GM19468 (cell line): ENCODE data around the gene RAB3IL1.
"Not testable (repeated sequence)": the region's sequence is repeated elsewhere in the genome, so short reads cannot be mapped to it uniquely, and the experiment has no call there.

Experiments used
- ATAC-seq: cut with Tn5 transposase; IDR thresholded peaks from one replicate; pipeline ENCODE4 v1.9.1; 2021; ENCODE audit warnings: mild to moderate bottlenecking, moderate library complexity, moderate number of reproducible peaks; ENCODE audit not compliant: unreplicated experiment; ENCODE audit errors: extremely low read depth

The RAB3IL1 gene, protein sequence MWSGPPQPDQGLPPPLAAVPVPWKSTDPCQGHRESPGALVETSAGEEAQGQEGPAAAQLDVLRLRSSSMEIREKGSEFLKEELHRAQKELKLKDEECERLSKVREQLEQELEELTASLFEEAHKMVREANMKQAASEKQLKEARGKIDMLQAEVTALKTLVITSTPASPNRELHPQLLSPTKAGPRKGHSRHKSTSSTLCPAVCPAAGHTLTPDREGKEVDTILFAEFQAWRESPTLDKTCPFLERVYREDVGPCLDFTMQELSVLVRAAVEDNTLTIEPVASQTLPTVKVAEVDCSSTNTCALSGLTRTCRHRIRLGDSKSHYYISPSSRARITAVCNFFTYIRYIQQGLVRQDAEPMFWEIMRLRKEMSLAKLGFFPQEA

DNA sequence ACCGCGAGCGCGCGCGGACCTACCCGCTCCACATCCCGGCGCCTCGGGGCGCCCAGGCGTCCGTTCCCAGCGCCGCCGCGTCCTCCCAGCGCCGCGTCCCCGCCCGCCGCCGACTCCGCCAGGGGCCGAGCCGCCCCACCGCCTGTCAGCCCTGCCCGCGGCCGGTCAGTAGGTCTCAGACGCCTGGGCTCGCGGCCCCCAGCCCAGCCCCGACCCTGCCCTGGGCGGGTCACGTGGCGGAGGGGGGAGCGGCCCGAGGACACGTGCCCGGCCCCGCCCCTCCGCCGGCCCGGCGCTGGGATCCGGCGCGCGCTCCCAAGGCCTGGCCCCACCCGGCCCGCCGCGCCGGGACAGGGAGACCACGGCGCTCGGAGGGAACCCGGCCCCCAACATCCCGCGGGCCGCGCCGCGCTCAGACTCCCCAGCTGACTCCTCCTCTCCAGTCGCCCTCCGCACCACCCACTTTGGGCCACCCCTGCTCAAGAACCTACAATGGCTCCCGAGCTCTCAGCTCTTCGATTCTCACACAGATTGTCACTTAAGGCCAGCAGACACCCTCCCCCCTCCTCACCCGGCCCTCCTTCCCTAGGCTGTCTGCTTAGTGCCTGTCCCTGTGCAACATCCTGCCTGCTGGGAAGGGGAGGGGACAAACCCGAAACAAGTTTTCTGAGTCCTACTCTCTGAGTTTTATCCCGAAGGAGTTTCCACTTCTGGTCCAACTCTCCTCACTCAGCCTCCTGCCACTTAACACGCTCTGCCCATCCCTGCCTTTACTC lies at the start of gene RAB3IL1:
RAB3IL1 (minus strand) TSS at position 233 of the 776 bp plus-strand sequence; CDS start at position 34, 199 bp downstream.
- ATAC-seq = no peak

DNA sequence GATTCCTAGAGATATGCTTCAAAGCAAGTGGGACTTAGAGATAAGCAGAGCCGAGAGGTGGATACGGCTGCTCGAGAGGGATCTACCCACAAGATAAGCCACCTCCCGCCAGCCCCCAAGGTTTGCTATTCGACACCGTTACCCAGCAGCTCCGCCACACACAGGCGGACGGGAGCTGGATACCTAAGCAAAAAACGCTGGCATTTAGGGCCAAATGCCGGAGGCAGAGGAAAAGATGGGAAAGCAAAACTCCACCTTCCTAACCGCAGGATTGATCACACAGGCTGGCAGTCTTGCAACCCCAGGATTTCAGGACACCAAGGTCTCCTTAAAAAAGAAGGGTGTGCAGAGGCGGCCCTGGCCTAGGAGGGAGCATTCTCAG lies 49.4 kb upstream of the RAB3IL1 start:
- ATAC-seq = no peak

DNA sequence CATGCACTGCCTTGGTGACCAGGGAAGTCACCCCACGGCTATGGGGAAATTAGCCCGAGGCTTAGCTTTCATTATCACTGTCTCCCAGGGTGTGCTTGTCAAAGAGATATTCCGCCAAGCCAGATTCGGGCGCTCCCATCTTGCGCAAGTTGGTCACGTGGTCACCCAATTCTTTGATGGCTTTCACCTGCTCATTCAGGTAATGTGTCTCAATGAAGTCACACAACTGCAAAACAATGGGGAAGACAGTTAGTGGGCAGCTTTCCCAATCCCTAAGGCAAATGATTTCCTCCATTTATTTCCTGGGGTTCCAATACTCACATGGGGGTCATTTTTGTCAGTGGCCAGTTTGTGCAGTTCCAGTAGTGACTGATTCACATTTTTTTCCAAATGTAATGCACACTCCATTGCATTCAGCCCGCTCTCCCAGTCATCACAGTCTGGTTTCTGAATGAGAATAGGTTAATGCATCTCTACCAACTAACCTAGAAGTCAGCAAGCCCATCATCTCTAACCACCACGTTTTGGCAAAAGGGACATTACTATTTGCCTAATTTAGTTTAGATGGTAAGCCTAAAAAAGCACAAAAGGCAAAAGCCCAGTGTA lies 47.4 kb upstream of the RAB3IL1 start:
- not testable (repeated sequence) for ATAC-seq

DNA sequence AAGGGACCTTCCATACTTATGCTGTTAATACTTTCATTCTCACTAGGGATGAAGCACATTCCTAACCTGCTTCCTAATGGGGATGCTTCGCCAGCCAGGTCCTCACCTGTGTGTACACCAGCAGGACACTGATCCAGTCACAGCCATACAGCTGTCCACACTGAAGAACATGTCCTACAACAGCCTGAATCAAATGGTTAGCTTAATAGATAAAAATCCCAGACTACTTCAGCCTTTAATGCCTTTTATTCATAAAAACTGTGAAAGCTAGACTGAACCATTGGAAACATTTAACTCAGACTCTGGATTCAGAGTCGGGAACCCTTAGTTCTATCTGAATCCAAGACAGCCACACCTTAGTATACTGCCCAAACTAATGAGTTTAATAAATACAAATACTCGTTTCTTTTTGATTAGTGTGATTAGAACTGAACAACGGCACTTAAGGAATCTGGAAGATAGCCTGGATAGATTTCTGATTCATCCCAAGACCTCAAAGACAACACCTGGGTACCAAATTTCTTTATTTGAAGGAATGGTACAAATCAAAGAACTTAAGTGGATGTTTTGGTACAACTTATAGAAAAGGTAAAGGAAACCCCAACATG lies 46.8 kb upstream of the RAB3IL1 start:
- ATAC-seq = no peak

DNA sequence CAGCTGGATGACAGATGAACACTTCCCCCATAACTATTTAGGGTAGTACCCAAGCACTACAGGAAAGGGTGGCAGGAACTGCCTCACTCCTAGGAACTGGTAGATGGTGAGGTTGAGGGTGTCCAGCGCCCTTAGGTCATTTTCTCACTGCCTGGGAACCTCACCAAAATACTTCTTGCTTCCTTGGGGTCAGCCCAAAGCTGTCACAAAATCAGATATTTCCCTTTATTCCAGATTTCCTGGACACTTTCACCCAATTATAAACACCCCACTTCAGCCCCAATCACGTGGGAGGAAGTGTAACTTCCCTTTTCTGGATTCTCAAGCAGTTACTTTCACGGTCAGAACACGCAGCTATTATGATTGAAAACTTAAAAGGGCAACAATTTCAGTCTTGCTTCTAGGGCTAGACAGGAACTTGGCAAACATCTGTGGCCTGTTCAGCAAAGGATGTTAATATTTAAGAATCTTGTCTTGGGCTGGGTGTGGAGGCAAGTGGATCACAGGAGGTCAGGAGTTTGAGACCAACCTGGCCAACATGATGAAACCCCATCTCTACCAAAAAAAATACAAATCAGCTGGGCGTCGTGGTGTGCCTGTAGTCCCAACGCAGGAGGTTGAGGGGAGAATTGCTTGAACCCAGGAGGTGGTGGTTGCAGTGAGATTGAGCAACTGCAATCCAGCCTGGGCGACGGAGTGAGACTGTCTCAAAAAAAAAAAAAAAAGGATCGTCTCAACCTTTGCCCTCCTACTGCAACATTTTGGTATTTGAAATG lies 46.1 kb upstream of the RAB3IL1 start:
- no peak for ATAC-seq

DNA sequence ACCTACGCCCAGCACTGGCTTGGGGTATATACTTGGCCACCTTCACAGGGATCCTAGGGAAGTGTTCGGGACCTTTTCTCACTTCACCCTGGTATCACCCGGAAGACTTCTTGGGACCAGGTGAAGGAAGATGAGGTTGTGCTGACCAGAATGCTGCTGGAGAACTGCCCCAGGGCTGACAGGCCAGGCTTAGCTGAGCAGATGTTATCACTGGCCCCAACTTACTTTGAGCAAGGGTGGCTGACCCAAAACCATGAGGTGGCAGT lies 45.6 kb upstream of the RAB3IL1 start:
- ATAC-seq = no peak

DNA sequence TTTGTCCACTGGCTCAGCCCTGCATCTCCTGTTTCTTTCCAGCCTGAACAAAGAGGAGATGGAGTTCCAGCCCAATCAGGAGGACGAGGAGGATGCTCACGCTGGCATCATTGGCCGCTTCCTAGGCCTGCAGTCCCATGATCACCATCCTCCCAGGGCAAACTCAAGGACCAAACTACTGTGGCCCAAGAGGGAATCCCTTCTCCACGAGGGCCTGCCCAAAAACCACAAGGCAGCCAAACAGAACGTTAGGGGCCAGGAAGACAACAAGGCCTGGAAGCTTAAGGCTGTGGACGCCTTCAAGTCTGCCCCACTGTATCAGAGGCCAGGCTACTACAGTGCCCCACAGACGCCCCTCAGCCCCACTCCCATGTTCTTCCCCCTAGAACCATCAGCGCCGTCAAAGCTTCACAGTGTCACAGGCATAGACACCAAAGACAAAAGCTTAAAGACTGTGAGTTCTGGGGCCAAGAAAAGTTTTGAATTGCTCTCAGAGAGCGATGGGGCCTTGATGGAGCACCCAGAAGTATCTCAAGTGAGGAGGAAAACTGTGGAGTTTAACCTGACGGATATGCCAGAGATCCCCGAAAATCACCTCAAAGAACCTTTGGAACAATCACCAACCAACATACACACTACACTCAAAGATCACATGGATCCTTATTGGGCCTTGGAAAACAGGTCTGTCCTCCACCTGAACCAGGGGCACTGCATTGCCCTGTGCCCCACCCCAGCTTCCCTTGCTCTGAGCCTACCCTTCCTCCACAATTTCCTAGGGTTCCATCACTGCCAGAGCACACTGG lies 45.0 kb upstream of the RAB3IL1 start:
- ATAC-seq = no peak

DNA sequence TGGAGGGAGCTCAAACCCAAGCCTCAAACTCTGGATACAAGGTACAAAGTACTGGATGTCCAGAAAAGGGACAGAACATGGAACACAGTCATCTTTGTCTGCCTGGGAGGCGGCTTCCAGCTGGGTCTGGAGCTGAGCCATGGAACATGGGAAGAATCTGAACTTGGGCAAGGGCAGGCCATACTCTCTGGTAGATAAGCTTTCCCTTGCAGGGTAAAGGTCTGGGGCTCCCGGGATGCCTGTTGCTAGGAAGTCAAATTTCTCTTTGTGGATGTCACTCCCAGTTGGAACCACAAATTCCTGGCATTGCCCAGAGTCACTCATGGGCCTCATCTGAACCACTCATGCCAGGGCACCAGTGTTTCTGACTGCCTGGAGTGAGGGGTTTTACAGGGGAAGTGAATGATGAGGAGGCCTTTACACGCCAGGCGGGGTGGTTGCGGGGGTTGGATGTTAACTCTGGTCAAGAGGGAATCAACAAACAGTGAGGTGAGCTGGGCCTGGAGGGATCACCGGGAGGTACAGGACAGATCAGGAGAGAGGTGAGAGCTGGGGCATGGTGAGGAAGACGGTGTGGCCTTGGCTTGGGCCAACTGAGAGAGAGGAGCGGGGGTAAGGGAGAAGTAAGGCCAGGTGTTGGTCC lies 44.3 kb upstream of the RAB3IL1 start:
- no peak for ATAC-seq

DNA sequence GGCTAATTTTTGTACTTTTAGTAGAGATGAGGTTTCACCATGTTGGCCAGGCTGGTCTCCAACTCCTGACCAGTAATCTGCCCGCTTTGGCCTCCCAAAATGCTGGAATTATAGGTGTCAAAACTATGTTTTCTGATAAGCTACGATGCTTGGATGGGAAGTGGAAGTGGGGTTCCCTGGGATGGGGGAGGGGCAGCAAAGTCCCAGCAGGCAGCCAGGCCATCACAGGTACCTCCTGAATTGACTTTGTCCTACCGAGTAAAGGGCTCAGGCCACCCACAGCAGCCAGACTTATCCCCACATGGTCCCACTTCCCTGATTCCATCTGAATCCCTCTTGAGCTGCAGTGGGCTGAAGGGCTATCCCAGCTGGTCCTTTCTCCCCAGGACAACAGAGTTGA lies 43.2 kb upstream of the RAB3IL1 start:
- ATAC-seq = no peak

DNA sequence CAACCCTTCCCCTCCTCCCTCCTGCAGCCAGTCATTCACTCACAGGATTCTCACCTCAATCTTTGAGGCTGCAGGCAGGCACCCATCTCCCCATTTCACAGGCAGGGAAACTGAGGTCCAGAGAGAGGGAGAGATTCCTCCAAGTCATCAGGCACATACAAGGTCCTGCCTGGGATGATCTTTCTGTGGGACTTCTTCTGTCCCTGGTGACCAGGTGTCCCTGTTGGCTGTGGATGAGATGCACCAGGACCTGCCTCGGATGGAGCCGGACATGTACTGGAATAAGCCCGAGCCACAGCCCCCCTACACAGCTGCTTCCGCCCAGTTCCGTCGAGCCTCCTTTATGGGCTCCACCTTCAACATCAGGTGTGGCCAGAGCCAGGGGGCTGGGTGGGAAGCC lies 42.3 kb upstream of the RAB3IL1 start:
- ATAC-seq = no peak

DNA sequence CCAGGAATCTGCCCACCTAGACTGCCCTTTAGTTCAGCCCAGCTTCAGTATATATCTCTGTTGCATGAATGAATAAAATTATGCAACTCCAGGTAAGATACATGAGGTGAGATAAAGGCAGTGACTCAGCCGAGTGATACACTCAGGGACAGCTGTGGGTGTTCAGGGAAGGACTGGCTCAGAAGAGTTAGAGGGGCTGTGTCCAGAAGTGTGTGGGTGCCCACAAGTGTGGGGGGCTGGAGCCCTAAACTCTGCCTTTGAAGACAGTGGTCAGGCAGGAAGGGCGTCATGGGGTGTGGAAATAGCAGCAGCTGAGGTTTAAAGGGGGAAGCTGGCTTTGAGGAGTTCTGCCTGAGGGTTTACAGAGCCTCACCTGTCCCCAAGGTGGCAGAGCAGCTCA lies 41.7 kb upstream of the RAB3IL1 start:
- ATAC-seq = no peak

DNA sequence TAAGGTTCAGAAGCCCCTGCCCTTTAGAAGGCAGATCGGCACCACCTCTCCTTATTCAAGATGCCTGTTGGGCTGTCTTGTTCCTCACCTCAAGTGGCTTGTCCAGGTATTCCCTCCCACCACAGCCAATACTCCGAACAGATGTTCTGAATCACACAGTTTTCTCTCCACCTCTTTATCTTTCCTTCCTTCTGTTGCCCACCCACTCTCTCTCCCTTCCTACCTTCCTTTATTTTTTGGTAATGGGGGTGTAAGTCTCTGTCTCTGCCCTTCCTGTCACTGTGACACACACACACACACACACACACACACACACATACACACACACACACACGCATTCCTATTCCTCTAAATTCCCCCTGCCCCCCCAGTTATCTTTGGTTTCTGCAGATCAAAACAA lies 41.2 kb upstream of the RAB3IL1 start:
- ATAC-seq = no peak

DNA sequence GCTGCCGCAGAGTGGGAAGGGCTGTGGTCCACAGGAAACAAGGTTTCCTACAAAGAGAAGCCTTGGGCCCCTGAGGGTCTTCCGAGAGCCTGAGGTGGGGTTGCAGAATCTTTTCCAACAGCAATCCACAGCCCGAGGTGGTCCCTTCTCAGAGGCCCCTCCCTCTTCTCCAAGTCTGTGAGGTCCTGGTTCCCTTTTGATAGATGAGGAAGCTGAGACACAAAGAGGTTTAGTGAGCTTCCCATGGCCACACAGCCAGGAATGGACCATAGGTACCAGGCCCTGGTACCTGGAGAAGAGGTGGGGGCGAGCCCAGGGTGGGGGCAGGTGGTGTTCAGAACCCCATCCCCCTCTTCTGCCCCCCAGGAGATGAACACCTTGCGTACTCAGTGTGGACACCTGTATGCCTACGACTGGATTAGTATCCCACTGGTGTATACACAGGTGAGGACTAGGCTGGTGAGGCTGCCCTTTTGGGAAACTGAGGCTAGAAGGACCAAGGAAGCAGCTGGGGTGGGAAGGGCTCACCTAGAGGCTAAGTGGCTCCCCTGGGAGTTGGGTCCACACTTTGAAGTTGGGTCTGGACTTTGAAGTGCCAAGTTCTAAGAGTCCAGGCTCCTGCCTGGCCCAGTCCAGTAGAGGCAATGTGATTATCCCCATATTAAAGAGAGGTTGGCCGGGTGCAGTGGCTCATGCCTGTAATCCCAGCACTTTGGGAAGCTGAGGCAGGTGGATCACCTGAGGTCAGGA lies 39.8 kb upstream of the RAB3IL1 start:
- no peak for ATAC-seq

DNA sequence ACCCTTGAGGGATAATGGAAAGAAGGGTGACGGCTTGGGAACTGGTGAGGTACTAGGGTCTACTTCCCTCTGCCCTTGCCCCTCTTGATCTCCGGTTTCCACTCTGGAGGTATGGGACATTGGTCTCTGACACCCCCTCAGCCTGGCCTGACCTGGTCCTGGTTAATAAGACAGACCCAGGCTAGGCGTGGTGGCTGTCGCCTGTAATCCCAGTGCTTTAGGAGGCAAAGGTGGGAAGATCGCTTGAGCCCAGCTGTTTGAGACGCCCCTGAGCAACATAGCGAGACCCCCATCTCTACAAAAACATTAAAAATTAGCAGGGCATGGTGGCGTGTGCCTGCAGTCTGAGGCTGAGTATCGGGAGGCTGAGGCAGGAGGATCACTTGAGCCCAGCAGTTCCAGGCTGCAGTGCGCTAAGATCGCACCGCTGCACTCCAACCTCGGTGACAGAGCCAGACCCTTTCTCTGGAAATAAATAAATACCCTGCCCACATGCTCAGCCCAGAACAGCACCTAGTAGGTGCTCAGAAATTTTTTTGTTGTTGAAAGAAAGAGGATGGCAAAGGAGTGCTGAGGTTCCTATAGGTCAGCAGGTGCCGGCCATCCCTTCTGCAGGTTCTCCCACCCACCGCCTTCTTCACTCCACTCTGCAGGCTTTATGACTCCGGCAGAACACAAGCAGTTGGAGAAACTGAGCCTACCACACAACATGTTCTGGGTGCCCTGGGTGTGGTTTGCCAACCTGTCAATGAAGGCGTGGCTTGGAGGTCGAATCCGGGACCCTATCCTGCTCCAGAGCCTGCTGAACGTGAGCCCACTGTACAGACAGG lies 39.0 kb upstream of the RAB3IL1 start:
- no peak for ATAC-seq

DNA sequence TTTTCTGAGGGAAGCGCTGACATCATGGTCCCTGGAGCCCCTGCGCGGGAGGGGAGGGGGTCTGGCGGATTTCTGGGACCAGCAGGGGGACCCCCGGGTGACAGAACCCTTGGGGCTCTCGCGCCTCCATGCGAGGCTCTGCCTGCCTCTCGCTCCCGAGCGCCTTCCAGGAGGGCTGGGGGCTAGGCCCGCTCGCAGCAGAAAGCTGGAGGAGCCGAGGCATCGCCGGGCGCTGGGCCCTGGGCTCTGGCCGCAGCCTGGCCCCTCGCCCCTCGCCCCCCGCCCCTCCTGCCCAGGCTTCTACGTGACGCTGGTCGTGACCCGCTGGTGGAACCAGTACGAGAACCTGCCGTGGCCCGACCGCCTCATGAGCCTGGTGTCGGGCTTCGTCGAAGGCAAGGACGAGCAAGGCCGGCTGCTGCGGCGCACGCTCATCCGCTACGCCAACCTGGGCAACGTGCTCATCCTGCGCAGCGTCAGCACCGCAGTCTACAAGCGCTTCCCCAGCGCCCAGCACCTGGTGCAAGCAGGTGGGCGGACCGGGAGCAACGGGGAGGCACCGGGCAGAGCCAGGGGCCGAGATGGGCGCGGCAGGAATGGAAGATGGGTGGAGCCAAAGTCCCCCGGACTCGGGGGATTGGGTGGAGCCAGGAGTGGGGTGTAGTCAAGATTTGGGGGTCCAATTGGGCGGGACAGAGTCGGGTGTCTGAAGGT lies 38.2 kb upstream of the RAB3IL1 start:
- no peak for ATAC-seq

DNA sequence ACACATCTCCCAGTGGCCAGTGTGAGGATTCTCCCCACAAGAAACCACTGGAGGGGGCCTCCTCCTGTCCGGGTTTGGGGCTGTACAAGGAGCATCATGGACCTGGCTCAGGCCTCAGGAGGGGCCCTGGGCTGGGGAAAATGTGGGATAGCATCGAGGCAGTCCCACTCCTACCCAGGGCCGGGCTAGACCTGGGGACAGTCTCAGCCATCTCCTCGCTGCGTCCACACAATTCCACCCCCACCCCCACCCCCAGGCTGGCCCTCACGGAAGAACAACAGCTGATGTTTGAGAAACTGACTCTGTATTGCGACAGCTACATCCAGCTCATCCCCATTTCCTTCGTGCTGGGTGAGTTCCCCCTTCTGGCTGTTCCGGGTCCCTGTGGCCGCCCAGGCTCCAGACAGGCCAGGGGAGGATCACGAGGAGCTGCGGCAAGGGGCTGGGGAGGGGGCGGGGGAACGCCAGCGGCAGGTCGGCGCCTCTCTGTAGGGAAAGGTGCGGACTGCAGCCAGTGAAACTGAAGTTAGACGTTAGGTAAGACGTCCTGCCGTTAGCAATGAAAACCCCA lies 37.6 kb upstream of the RAB3IL1 start:
- no peak for ATAC-seq
